ENCODE results near the gene DHRS11.

DNA sequence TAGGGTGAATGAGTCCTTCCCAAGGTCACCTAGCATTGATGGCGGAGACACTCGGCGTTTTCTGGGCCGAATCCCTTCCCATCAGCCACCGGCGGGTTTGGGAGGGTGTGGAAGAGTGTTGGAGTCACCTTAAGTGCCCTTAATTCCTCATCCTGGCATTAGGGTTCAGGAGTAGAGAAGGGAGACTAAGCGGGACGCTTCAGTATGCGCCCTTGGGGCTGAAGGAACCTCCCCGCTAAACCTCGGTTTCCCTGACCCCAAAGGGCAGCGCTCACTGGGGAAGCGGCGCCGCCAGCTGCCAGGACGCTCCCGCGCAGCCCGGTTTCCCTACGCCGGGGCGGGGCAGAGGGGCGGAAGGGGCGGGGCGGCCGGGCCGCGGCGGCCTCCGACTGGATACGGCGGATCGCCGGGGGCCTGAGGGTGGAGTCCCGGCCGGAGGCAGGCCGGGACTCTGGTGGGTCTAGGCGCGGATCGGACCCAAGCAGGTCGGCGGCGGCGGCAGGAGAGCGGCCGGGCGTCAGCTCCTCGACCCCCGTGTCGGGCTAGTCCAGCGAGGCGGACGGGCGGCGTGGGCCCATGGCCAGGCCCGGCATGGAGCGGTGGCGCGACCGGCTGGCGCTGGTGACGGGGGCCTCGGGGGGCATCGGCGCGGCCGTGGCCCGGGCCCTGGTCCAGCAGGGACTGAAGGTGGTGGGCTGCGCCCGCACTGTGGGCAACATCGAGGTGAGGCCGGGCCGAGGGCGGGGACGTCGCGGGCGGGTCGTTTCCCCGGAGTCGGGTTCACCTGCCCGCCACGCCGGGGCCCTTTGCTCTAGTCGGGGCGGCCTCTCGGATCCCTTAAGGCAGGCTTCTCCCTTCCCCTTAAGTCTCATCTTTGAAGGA lies at the start of gene DHRS11:
- no peak for TF ChIP-seq CTCF (IDR thresholded peaks at IDR 0.05; ENCODE audit: poor library complexity, severe bottlenecking)
- TF ChIP-seq RAD21 (conservative IDR thresholded peaks at IDR 0.05) = no peak
- no peak for TF ChIP-seq SMC3 (conservative IDR thresholded peaks at IDR 0.05; ENCODE audit: poor library complexity)
- no peak for TF ChIP-seq EP300 (conservative IDR thresholded peaks at IDR 0.05; ENCODE audit: poor library complexity, severe bottlenecking)
- no peak for TF ChIP-seq TAF1 (IDR thresholded peaks at IDR 0.05; ENCODE audit: low read depth)
- TF ChIP-seq EZH2 (IDR thresholded peaks at IDR 0.05; ENCODE audit: borderline replicate concordance, insufficient read depth, low read length, poor library complexity, severe bottlenecking) = no peak
